SH-SY5Y (cell line): ENCODE measurements around the gene CCDC40.

Experiments
- GATA2 ChIP-seq: IDR thresholded peaks from 2 replicates; pipeline ENCODE4 v1.6.1; 2011; ENCODE audit warnings: mild to moderate bottlenecking, low read depth, low read length
- GATA3 ChIP-seq: IDR thresholded peaks from 2 replicates; pipeline ENCODE4 v1.6.1; 2011; ENCODE audit warnings: low read depth, mild to moderate bottlenecking, low read length, moderate library complexity

- TF ChIP-seq GATA3: no peak
- no peak for TF ChIP-seq GATA2
These were observed 34.1 kb downstream of the CCDC40 start for GRCh38 chr17:80070375-80071115.
